OCI-LY3 (cell line): ENCODE data around the gene MYO1G.

Experiments
- EZH2phosphoT487 ChIP-seq: fragments of 200-600 bp; shearing (Covaris generic); IDR thresholded peaks from 2 replicates; pipeline ENCODE4 v1.6.1; 2018; ENCODE audit warnings: antibody characterized with exemption, mixed run types, low read depth
- TF ChIP-seq, protein P1 (sequence below): fragments of 200-600, 300-600 bp; sonication (generic); IDR thresholded peaks from 2 replicates; pipeline ENCODE4 v1.5.1; 2014; ENCODE audit warnings: antibody characterized with exemption, low read length, low read depth

GRCh38 chr7:45007106-45007505 lies 28.3 kb upstream of the MYO1G start:
- TF ChIP-seq, protein P1, sequence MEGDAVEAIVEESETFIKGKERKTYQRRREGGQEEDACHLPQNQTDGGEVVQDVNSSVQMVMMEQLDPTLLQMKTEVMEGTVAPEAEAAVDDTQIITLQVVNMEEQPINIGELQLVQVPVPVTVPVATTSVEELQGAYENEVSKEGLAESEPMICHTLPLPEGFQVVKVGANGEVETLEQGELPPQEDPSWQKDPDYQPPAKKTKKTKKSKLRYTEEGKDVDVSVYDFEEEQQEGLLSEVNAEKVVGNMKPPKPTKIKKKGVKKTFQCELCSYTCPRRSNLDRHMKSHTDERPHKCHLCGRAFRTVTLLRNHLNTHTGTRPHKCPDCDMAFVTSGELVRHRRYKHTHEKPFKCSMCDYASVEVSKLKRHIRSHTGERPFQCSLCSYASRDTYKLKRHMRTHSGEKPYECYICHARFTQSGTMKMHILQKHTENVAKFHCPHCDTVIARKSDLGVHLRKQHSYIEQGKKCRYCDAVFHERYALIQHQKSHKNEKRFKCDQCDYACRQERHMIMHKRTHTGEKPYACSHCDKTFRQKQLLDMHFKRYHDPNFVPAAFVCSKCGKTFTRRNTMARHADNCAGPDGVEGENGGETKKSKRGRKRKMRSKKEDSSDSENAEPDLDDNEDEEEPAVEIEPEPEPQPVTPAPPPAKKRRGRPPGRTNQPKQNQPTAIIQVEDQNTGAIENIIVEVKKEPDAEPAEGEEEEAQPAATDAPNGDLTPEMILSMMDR, result no peak
- TF ChIP-seq EZH2phosphoT487, result no peak
